Gastrocnemius medialis (tissue), 4 donors: Measurements from ENCODE around the gene CLSTN3.

Experiments used
- CTCF ChIP-seq, 5 experiments: fragments of 450-650 bp in 3 of 5; fragments of 200-600 bp in 2 of 5; sonication (generic) in 2 of 5; IDR thresholded peaks in 4 of 5; conservative IDR thresholded peaks in 1 of 5; 1 replicate in 4 of 5; 2 replicates in 1 of 5; pipeline ENCODE4 v1.5.1; 2016 to 2019; ENCODE audit warnings: antibody characterized with exemption in 5 of 5, mild to moderate bottlenecking in 3 of 5, moderate library complexity in 3 of 5
- POLR2A ChIP-seq, 2 donors: fragments of 450-650 bp; IDR thresholded peaks; one replicate each; pipeline ENCODE4 v1.6.1; 2017; ENCODE audit warnings: antibody characterized with exemption in 2 of 2, mild to moderate bottlenecking in 2 of 2, moderate library complexity in 2 of 2

GRCh38 chr12:7122811-7123769 is 7.1 kb upstream of the CLSTN3 start:
- TF ChIP-seq CTCF (IDR thresholded peaks at IDR 0.05 in 4 of 5, conservative IDR thresholded peaks at IDR 0.05 in 1 of 5) = no peak
- no peak for TF ChIP-seq POLR2A (IDR thresholded peaks at IDR 0.05)
